ENCODE results near the gene YIF1B.
"Not testable (repeated sequence)": the region's sequence is repeated elsewhere in the genome, so short reads cannot be mapped to it uniquely, and the experiment has no call there.

Gene YIF1B

GRCh38 chr19:38315657-38316476, at the start of gene YIF1B:
Gene YIF1B, minus strand, starts transcription at chr19:38315947. Its CDS starts 30 bp downstream, at chr19:38315917.
- DNase-seq = peak; percentile 98

- DNase-seq = not testable (repeated sequence)
Observed at GRCh38 chr19:38362946-38363688, 47.4 kb upstream of the YIF1B start.

GRCh38 chr19:38362076-38362945, 46.6 kb upstream of the YIF1B start:
- DNase-seq = peak; percentile 91

GRCh38 chr19:38361633-38362075, 45.9 kb upstream of the YIF1B start:
- DNase-seq = peak; percentile 79

- DNase-seq = no peak
Observed at GRCh38 chr19:38360839-38361631, 45.3 kb upstream of the YIF1B start.

GRCh38 chr19:38360351-38360750, 44.6 kb upstream of the YIF1B start:
- no peak for DNase-seq

- DNase-seq = no peak
Observed at GRCh38 chr19:38359242-38360021, 43.7 kb upstream of the YIF1B start.

GRCh38 chr19:38358071-38358470, 42.3 kb upstream of the YIF1B start:
- DNase-seq = no peak

GRCh38 chr19:38355728-38356725, 40.3 kb upstream of the YIF1B start:
- no peak for DNase-seq

GRCh38 chr19:38352611-38353010, 36.9 kb upstream of the YIF1B start:
- DNase-seq = no peak

GRCh38 chr19:38351865-38352395, 36.2 kb upstream of the YIF1B start:
- DNase-seq = no peak

GRCh38 chr19:38350883-38351282, 35.1 kb upstream of the YIF1B start:
- DNase-seq = no peak

- DNase-seq = no peak
Observed at GRCh38 chr19:38346837-38347236, 31.1 kb upstream of the YIF1B start.

- DNase-seq = no peak
Observed at GRCh38 chr19:38340927-38341326, 25.2 kb upstream of the YIF1B start.

- not testable (repeated sequence) for DNase-seq
Observed at GRCh38 chr19:38339011-38339410, 23.3 kb upstream of the YIF1B start.

- DNase-seq = no peak
Observed at GRCh38 chr19:38337360-38337653, 21.6 kb upstream of the YIF1B start.

GRCh38 chr19:38336638-38337359, 21.1 kb upstream of the YIF1B start:
- DNase-seq = peak; percentile 97

- peak; percentile 97 for DNase-seq
Observed at GRCh38 chr19:38335949-38336637, 20.3 kb upstream of the YIF1B start.

- DNase-seq = no peak
Observed at GRCh38 chr19:38333245-38333644, 17.5 kb upstream of the YIF1B start.
